M059J (cell line): ENCODE data around the gene TUG1. TPM values are rescaled to one million over a fixed set of nuclear protein-coding genes. Genes with fewer than 3 reads are reported as not detected.

ENCODE experiments used
- DNase-seq: peaks from one replicate; pipeline ENCODE4 v3.0.0-alpha.2; 2012; ENCODE audit warnings: low read depth
- total RNA-seq: library from RNA; depleted of rRNA; stranded (reverse); fragments of >200 nt; shearing (Covaris generic); gene quantifications from 2 replicates; pipeline ENCODE4 v1.2.3, GENCODE V29; 2014

The TUG1 gene
- total RNA-seq, 1 experiment from 2014 or later: 66.4 TPM

DNA sequence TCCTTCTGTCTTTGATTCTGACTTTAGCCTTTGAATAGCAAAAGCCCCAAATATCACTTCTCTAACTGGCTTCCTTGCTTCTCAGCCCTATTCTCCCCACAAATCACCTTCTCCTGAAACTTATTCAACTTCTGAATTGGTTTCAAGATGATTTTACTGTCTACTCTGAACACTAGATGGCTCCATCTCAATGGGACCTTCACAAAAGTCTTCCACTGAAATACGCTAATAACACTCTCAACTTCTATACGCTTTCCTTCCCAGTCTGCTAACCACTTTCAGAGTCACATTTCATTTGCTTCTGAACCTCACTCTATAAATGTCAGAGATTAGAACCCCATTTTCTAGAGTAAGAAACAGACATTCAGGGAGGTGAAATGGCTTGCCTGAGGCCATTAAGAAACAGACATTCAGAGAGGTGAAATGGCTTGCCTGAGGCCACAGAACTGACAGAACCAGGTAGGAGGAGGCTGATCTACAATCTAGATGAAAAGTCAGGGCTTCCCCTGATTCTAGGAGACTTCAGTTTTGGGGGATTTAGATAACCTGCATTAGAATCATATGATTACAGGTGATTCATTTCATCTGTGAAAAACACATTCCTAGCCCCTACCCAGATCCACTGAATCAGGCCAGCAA lies 21.1 kb upstream of the TUG1 start:
- peak; percentile 25 for DNase-seq

GRCh38 chr22:30948930-30949342 lies 20.1 kb upstream of the TUG1 start:
- DNase-seq: no peak

GRCh38 chr22:30949934-30950660 lies 19.0 kb upstream of the TUG1 start:
- no peak for DNase-seq

GRCh38 chr22:30953206-30953605 lies 15.9 kb upstream of the TUG1 start:
- no peak for DNase-seq

GRCh38 chr22:30955153-30955552 lies 13.9 kb upstream of the TUG1 start:
- no peak for DNase-seq

- DNase-seq: no peak
Measured at GRCh38 chr22:30964858-30965257, 4.2 kb upstream of the TUG1 start.

GRCh38 chr22:30968015-30968923 lies 796 bp upstream of the TUG1 start, which contains the start of gene MORC2:
Gene MORC2, minus strand, starts transcription at chr22:30968774. Its CDS starts 885 bp downstream, at chr22:30967889.
- peak; percentile 60 for DNase-seq

GRCh38 chr22:30969532-30970355 lies 679 bp downstream of the TUG1 start:
- peak; percentile 31 for DNase-seq

- no peak for DNase-seq
Measured at GRCh38 chr22:30970356-30970746, 1.3 kb downstream of the TUG1 start.

DNA sequence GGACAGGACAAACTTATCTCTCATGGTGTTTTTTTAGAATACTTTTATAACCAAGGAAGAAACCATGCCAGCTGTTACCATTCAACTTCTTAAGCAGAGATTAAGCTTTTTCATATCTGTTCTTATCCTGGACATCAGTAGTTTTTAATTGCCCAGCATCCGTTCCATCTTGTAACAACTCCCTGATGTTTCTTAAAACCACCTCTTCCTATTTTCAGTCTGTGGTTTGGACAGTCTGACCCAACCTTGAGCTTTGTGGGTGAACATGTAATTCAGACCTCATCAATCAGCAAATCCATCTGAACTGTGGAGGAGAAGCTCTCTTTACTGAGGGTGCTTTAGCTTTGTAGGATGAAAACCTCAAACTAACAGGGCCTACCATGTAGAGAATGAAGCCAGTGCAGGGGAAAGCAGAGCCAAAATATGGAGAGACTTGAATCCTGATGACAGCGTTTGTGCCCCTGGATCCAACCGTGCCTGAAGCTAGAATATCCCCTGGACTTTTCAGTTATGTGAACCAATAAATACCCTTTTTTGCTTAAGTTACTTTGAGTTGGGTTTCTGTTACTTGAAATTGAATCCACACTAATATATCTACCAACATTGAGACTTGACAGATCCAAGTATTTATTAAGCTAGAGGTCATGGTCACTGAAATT lies 9.4 kb downstream of the TUG1 start:
- DNase-seq: no peak

DNA sequence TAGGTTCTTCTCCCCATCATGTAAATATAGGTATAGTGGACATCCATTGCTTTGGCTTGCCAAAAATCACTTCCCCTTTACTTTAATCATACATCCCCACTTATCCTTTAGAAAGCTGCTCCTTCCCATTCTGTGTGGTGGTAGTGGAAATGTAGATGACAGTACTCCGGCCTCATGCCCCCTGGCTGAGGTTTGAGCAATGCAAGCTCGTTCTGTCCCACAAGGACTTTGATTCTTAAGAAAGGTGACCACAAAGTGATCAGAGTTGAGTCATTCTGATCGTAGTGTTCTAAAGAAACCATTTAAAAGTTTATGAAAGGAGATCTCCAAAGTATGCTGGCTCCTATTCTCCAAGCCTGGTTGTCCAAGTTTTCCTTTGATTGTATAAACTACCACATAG lies 10.9 kb downstream of the TUG1 start:
- DNase-seq: peak; percentile 9

- DNase-seq: no peak
Measured at GRCh38 chr22:30982512-30982911, 13.4 kb downstream of the TUG1 start.

- DNase-seq: no peak
Measured at GRCh38 chr22:30984317-30984716, 15.3 kb downstream of the TUG1 start.

DNA sequence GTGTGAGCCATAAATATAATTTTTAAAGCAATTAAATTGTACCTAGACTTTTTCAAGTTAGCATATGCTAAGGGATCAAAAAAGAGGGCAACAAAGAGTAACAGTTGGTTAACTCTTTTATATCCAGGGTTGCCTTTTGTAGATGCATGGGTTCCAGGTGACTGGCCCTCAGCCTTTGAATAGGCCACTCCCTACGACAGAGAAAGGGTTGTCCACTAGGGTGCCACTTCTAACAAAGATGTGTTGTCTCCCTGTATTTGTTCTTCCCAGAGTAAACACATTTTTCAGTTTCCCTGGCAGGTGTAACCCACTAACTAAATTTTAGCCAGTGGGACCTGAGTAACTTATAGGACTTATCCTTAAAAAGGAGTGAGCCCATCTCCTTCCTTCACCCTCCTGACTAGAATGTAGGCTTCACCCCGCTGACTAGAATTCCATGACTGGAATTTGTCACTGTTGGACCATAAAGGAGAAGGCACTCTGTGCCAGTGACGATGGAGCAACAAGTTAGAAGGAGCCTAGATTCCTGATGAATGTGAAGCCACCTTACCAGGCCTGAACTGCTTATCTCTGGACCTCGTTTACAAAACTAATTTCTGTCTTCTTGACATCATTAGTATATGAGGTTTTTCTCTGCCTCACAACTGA lies 16.6 kb downstream of the TUG1 start:
- DNase-seq: no peak

- DNase-seq: no peak
Measured at GRCh38 chr22:30989474-30989873, 20.4 kb downstream of the TUG1 start.

- DNase-seq: no peak
Measured at GRCh38 chr22:30990690-30991089, 21.6 kb downstream of the TUG1 start.

- no peak for DNase-seq
Measured at GRCh38 chr22:30992565-30992964, 23.5 kb downstream of the TUG1 start.

DNA sequence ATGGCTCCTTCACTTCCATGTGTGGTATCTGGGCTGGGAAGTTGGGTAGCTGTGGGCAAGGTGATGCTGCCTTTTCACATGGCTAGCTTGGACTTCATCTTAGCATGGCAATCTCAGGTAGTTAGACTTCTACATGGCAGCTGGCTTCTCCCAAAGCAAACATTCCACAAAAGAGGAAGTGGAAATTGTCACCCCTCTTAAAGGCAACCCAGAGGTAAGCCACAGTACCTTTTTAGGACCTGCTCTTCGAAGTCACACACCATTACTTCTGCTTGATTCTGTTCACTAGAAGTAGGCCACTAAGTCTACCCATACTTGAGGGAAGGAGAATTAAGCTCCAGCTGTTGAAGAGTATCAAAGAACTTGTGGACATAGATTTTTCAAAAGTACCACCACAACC lies 25.9 kb downstream of the TUG1 start:
- no peak for DNase-seq

DNA sequence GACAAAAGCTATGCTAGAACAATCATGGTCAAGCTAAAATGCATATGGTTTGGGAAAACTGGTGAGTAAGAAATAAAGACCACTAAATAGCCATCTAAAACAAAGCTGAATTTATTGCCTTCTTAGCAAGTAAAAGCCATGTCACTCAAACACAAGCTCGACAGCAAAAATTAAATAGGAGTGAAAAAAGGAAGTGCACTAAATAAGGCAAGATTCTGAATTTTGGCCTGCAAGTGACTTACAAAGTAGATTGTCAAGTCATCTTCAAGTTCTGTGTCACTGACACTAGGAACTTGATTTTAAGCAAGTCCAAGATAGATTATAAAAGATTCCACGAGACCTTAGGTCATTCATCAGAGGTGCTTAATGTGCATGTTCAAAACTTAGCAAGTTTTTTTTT lies 27.4 kb downstream of the TUG1 start:
- DNase-seq: no peak

- no peak for DNase-seq
Measured at GRCh38 chr22:30998329-30998728, 29.3 kb downstream of the TUG1 start.
